NB4 (cell line): ENCODE results near the gene TAF8.

ENCODE experiments used
- DNase-seq: peaks from one replicate; pipeline ENCODE4 v3.0.0; 2010; ENCODE audit warnings: low read depth
- H3K4me3 ChIP-seq: one replicate; pipeline ENCODE4 v1.5.1; 2011; ENCODE audit warnings: mild to moderate bottlenecking, low read depth, low read length, moderate library complexity
- MYC ChIP-seq: IDR thresholded peaks from 2 replicates; pipeline ENCODE4 v1.6.1; 2011; ENCODE audit warnings: low read depth, low read length
- POLR2A ChIP-seq: IDR thresholded peaks from 2 replicates; pipeline ENCODE4 v1.6.1; 2011; ENCODE audit warnings: mild to moderate bottlenecking; ENCODE audit not compliant: insufficient read length; ENCODE audit errors: extremely low read depth
- TF ChIP-seq, protein P1 (sequence below): IDR thresholded peaks from one replicate; pipeline ENCODE4 v1.5.1; 2012; ENCODE audit warnings: low read depth, low read length
- TF ChIP-seq, protein P2 (sequence below): IDR thresholded peaks from 2 replicates; pipeline ENCODE4 v1.6.1; 2011; ENCODE audit warnings: low read depth, low read length

TAF8 gene

DNA sequence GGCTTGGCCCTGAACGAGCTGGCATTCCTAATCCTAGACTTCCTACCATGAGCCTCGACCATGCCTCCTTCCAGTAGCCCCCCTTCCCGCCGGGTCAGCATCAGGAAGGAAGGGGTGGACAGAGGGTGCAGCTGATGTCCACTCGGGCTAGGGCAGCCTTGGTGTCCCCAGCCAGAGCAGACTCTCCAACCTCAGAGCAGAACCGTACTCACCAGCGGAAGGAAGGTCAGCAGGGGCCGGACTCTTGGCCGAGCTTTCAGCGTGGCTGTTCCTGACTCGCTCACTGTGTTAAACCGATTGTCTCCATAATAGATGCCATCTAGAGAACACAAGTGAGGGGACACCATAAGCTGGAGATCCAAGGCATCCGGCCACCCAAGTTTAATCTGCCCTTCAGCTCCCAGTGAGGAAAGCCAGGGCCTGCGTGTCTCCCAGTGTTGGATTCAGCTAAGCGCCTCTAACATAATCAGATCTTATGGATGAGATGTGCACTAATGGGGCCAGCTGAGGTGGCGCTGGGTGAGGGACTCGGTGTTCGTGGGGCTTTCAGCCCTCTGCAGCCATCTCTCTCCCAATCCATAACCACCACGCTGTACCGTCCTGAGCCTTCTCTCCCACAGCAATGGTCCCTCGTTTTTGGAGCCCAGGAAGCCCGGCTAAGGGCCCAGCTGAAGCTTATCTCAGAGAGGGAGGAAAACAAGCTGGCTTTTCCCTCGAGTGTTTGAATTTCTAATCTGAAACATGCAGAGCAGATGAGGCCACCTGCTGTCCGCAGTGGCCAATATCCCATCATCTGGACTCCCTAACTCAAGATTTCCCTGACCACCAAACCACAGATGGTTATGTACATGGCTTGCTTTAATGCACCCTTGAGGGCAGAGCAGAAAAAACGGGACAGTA, 78.4 kb downstream of the TAF8 start:
- H3K4me3 ChIP-seq = no peak overlapping the region
- no peak for DNase-seq
- TF ChIP-seq POLR2A = no peak
- TF ChIP-seq, protein P1, sequence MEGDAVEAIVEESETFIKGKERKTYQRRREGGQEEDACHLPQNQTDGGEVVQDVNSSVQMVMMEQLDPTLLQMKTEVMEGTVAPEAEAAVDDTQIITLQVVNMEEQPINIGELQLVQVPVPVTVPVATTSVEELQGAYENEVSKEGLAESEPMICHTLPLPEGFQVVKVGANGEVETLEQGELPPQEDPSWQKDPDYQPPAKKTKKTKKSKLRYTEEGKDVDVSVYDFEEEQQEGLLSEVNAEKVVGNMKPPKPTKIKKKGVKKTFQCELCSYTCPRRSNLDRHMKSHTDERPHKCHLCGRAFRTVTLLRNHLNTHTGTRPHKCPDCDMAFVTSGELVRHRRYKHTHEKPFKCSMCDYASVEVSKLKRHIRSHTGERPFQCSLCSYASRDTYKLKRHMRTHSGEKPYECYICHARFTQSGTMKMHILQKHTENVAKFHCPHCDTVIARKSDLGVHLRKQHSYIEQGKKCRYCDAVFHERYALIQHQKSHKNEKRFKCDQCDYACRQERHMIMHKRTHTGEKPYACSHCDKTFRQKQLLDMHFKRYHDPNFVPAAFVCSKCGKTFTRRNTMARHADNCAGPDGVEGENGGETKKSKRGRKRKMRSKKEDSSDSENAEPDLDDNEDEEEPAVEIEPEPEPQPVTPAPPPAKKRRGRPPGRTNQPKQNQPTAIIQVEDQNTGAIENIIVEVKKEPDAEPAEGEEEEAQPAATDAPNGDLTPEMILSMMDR = no peak
- no peak for TF ChIP-seq MYC
- TF ChIP-seq, protein P2, sequence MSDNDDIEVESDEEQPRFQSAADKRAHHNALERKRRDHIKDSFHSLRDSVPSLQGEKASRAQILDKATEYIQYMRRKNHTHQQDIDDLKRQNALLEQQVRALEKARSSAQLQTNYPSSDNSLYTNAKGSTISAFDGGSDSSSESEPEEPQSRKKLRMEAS = no peak

DNA sequence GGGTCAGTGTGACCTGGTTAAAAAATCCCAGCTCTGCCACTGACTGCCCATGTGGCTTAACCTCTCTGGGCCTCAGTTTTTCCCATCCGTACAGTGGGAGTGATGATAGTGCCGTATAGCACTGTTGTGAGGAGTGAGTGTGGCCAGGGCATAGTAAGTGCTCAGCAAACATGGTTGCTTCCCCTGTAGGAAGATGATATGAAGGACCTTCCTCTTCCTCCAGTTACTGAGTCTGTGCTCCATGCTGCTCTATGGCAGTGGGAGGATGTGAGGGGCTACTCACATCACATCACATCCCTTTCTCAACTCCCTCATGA, 79.0 kb downstream of the TAF8 start:
- H3K4me3 ChIP-seq = no peak overlapping the region
- DNase-seq = no peak
- TF ChIP-seq MYC (no peak), POLR2A (no peak)
- TF ChIP-seq, protein P2 = no peak
- TF ChIP-seq, protein P1 = no peak

DNA sequence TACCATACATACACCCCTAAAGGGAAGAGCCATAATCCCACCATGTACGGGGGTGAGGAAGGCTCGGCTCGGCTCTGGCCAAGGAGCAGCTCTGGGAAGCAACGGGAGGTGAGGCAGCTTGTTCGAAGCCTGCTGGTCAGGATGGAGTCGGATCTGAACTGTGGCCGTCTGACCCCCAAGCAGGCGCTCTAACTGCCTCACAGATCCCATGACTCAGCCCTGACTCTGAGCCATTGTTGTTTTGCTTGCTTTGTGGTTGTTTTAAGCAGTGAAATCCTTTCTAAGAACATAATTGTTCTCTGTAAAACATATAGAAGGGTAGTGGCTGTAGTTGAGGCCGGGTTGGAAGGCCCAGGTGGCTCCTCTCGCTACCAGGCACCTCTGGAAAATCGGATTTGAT, 81.2 kb downstream of the TAF8 start:
- no peak for TF ChIP-seq POLR2A
- TF ChIP-seq MYC = no peak
- TF ChIP-seq, protein P2 = no peak
- TF ChIP-seq, protein P1 = no peak
- no peak overlapping the region for H3K4me3 ChIP-seq
- no peak for DNase-seq

DNA sequence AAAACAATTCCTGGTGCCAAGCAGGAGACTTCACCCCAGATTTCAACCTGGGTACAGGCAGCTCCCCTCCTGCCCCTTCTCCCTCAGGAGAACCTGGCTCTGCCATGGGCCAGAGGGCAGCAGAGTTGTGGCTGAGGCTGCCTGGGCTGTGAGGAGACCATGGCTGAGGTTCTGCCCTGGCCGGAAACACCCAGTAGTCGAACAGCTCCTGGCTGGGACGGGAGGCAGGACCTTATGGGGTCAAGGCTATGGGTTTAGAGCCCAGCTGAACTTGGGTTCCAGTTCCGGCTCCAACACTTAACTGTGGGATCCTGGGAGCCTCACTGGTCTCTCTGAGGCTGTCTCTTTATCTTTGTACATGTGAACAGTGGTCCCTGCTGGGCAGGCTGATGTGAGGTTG, 83.6 kb downstream of the TAF8 start:
- TF ChIP-seq, protein P1 = no peak
- TF ChIP-seq, protein P2 = no peak
- TF ChIP-seq MYC (no peak), POLR2A (no peak)
- no peak for DNase-seq
- H3K4me3 ChIP-seq = no peak overlapping the region

DNA sequence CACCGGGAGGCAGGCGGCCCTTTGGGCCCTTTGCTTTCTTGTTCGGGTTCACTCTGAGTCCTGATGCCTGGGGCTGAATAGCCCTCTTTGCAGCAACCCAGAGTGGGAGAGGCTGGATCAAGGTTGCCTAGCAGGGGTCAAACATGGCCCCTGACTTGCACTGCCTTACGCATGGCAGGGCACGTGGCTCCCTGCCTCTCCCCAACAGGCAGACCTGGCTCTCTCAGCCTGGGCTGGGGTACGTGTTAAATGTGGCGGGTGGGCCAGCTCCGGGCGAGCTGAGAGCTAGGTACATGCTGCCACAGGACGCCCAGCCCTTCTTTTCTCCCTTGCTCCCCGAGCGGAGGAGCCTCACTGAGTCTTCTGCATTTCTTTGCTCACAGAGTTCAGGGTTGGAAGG, 84.8 kb downstream of the TAF8 start:
- DNase-seq = no peak
- H3K4me3 ChIP-seq = no peak overlapping the region
- TF ChIP-seq POLR2A (no peak), MYC (no peak)
- TF ChIP-seq, protein P1 = no peak
- TF ChIP-seq, protein P2 = no peak
